Activated T-cell treated with anti-CD3 and anti-CD28 coated beads, Interleukin-2, amount 50 U/mL, for 72 hours (primary cell): ENCODE results near the gene TREML2. TPM values are rescaled to one million over a fixed set of nuclear protein-coding genes. Genes with fewer than 3 reads are reported as not detected.

Source experiments
- ATAC-seq, 2 donors: fragments of 150-1000 bp; cut with Tn5 transposase; replicated peaks in 1 of 2; 2 replicates each; pipeline ENCODE4 v1.10.0; 2021; ENCODE audit warnings: moderate library complexity in 2 of 2, mild to moderate bottlenecking in 1 of 2
- DNase-seq, 2 donors: peaks; one replicate each; pipeline ENCODE4 v3.0.0; 2021 to 2022; ENCODE audit warnings: mixed read lengths in 1 of 2
- H3K27ac Mint-ChIP-seq: one replicate; pipeline ENCODE4 v1.8.0; 2022; ENCODE audit warnings: mild to moderate bottlenecking, moderate library complexity, mixed read lengths
- H3K27me3 Mint-ChIP-seq: one replicate; pipeline ENCODE4 v1.8.0; 2022; ENCODE audit warnings: low read depth, mixed read lengths
- H3K36me3 Mint-ChIP-seq, 2 donors: one replicate each; pipeline ENCODE4 v1.8.0; 2022; ENCODE audit warnings: mixed read lengths in 2 of 2, mild to moderate bottlenecking in 1 of 2; ENCODE audit not compliant: insufficient read depth in 2 of 2
- H3K4me1 Mint-ChIP-seq: one replicate; pipeline ENCODE4 v1.8.0; 2022; ENCODE audit warnings: low read depth, mixed read lengths
- H3K4me3 Mint-ChIP-seq, 2 donors: one replicate each; pipeline ENCODE4 v1.8.0; 2022; ENCODE audit warnings: mild to moderate bottlenecking in 2 of 2, mixed read lengths in 2 of 2, moderate library complexity in 2 of 2
- H3K9me3 Mint-ChIP-seq, 2 donors: one replicate each; pipeline ENCODE4 v1.8.0; 2022; ENCODE audit warnings: mixed read lengths in 2 of 2
- total RNA-seq, 2 donors: library from RNA; stranded (reverse); gene quantifications; one replicate each; pipeline ENCODE4 v1.2.3, GENCODE V29; 2022

Gene TREML2
- total RNA-seq, 2 donors from 2014 or later: 8.8 to 15.0 TPM

- no peaks in the 10 kb centered on the region for H3K9me3 Mint-ChIP-seq
- H3K27me3 Mint-ChIP-seq: no peaks in the 10 kb centered on the region
- no peaks in the 10 kb centered on the region for H3K36me3 Mint-ChIP-seq
- H3K27ac Mint-ChIP-seq: no peak overlapping the region
- peak; percentile 54 to 60 for DNase-seq
- peak overlapping the region in 1 of 2 donors; percentile 46 for H3K4me3 Mint-ChIP-seq
- ATAC-seq: peak; percentile 94 to 96
- peaks cover 22% of the 10 kb centered on the region for H3K4me1 Mint-ChIP-seq
Measured at GRCh38 chr6:41182069-41183034, 18.6 kb downstream of the TREML2 start.

DNA sequence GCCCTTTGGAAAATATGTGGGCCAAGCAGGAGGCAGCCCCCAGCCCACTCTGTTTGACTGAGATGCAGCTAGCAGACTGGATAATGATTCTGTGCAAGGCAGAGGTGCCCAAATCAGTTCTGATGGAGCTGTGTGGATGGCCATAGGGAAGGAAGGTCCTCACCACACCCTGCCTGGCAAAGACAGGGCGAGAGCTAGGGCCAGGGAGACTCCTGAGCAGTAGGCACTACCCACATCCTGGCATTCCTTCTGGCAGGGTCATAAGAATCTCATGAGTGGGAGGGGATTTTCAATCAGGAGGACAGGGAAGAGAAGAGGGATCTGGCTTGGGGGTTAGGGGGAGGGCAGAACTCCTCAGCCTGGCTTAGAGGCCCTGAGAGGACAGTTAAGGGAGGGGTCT is 19.4 kb downstream of the TREML2 start:
- ATAC-seq: no peak
- no peak overlapping the region for H3K27ac Mint-ChIP-seq
- no peak overlapping the region for H3K4me3 Mint-ChIP-seq

DNA sequence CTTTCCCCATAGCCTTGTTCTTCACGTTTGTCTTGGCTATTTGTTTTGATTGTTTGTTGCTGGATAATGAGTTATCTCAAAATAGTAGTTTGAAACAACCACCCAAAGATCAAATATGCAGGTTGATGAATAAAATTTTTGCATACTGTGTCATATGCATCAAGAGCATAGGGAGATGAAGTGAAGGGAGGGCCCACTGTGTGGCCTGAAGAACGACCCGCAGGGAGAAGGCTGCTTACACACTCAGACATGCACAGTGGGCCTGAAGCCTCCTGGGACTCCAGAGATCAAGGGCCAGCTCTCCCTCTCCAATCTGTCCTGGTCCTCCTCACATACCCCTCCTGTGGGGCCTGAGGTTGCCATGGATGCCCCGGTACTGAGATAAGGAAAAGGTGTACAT is 21.8 kb downstream of the TREML2 start:
- H3K9me3 Mint-ChIP-seq: no peaks in the 10 kb centered on the region
- H3K4me3 Mint-ChIP-seq: no peak overlapping the region
- H3K4me1 Mint-ChIP-seq: peaks cover 17% of the 10 kb centered on the region
- H3K36me3 Mint-ChIP-seq: no peaks in the 10 kb centered on the region
- H3K27me3 Mint-ChIP-seq: no peaks in the 10 kb centered on the region
- no peak for DNase-seq
- H3K27ac Mint-ChIP-seq: no peak overlapping the region
- no peak for ATAC-seq

More for the DNA sequence above, 19.4 kb downstream of the TREML2 start:
- H3K27me3 Mint-ChIP-seq: no peaks in the 10 kb centered on the region
- no peaks in the 10 kb centered on the region for H3K36me3 Mint-ChIP-seq
- DNase-seq: no peak
- H3K9me3 Mint-ChIP-seq: no peaks in the 10 kb centered on the region
- peaks cover 22% of the 10 kb centered on the region for H3K4me1 Mint-ChIP-seq

DNA sequence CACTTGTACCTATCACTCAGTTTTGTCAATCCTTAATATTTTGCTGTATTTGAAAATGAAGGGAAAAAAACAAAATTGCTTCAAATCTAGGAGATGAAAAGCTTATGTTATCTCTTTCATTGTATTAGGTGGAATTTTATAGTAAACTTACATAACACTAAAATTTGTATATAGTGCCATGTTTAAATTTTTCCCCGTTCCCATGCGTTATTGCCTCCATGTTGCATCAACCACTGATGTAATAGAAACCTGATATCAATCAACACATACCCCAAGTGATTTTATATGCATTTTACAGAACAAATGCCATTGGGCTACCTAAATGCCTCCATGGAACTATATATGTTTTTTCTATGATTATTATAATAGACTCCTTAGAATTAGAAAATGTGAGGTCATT is 23.3 kb downstream of the TREML2 start:
- DNase-seq (no peak), ATAC-seq (no peak)
- no peak overlapping the region for H3K4me3 Mint-ChIP-seq
- H3K4me1 Mint-ChIP-seq: peaks cover 13% of the 10 kb centered on the region
- no peaks in the 10 kb centered on the region for H3K36me3 Mint-ChIP-seq
- no peak overlapping the region for H3K27ac Mint-ChIP-seq
- no peaks in the 10 kb centered on the region for H3K9me3 Mint-ChIP-seq
- H3K27me3 Mint-ChIP-seq: no peaks in the 10 kb centered on the region

GRCh38 chr6:41177287-41177686 is 23.7 kb downstream of the TREML2 start:
- Mint-ChIP-seq H3K27me3 (no peaks in the 10 kb centered on the region), H3K9me3 (no peaks in the 10 kb centered on the region), H3K36me3 (no peaks in the 10 kb centered on the region), H3K27ac (no peak overlapping the region), H3K4me3 (no peak overlapping the region), H3K4me1 (peaks cover 9% of the 10 kb centered on the region)
- ATAC-seq: no peak
- no peak for DNase-seq

DNA sequence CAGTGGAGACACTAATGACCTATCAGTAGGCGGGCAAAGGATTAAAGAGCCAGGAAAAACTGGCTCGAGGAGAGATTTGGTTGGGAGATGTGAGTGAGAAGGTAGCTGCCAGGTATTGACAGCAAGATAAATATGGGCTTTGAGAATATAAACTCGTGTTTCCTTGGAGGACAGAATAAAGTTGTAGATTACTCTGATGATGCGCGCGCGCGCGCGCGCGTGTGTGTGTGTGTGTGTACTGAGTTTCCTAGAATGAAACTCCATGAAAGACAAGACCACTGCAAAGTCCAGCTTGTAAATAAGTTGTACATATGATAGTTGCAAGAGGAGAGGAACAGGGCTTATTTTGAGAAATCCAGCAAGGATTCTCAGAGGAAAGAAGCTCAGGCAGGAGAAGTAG is 24.8 kb downstream of the TREML2 start:
- no peaks in the 10 kb centered on the region for H3K9me3 Mint-ChIP-seq
- H3K27ac Mint-ChIP-seq: no peak overlapping the region
- DNase-seq: no peak
- no peak overlapping the region for H3K4me3 Mint-ChIP-seq
- no peaks in the 10 kb centered on the region for H3K27me3 Mint-ChIP-seq
- H3K36me3 Mint-ChIP-seq: no peaks in the 10 kb centered on the region
- no peaks in the 10 kb centered on the region for H3K4me1 Mint-ChIP-seq
- no peak for ATAC-seq

- DNase-seq (no peak), ATAC-seq (no peak)
- Mint-ChIP-seq H3K27me3 (no peaks in the 10 kb centered on the region), H3K4me3 (no peak overlapping the region), H3K27ac (no peak overlapping the region), H3K4me1 (no peaks in the 10 kb centered on the region), H3K36me3 (no peaks in the 10 kb centered on the region), H3K9me3 (no peaks in the 10 kb centered on the region)
Measured at GRCh38 chr6:41175084-41175483, 25.9 kb downstream of the TREML2 start.

- H3K4me1 Mint-ChIP-seq: no peaks in the 10 kb centered on the region
- DNase-seq (no peak), ATAC-seq (no peak)
- H3K27me3 Mint-ChIP-seq: no peaks in the 10 kb centered on the region
- no peaks in the 10 kb centered on the region for H3K36me3 Mint-ChIP-seq
- H3K4me3 Mint-ChIP-seq: no peak overlapping the region
- no peaks in the 10 kb centered on the region for H3K9me3 Mint-ChIP-seq
- H3K27ac Mint-ChIP-seq: no peak overlapping the region
Measured at GRCh38 chr6:41174610-41175009, 26.3 kb downstream of the TREML2 start.

GRCh38 chr6:41171908-41172307 is 29.0 kb downstream of the TREML2 start:
- no peak overlapping the region for H3K4me3 Mint-ChIP-seq
- H3K36me3 Mint-ChIP-seq: no peaks in the 10 kb centered on the region
- no peaks in the 10 kb centered on the region for H3K9me3 Mint-ChIP-seq
- peaks cover 4% of the 10 kb centered on the region for H3K27me3 Mint-ChIP-seq
- ATAC-seq (no peak), DNase-seq (no peak)
- H3K4me1 Mint-ChIP-seq: no peaks in the 10 kb centered on the region
- H3K27ac Mint-ChIP-seq: no peak overlapping the region

- H3K36me3 Mint-ChIP-seq: no peaks in the 10 kb centered on the region
- no peak overlapping the region for H3K27ac Mint-ChIP-seq
- H3K27me3 Mint-ChIP-seq: peaks cover 8% of the 10 kb centered on the region
- H3K9me3 Mint-ChIP-seq: no peaks in the 10 kb centered on the region
- H3K4me1 Mint-ChIP-seq: no peaks in the 10 kb centered on the region
- DNase-seq (no peak), ATAC-seq (no peak)
- H3K4me3 Mint-ChIP-seq: no peak overlapping the region
Measured at GRCh38 chr6:41170547-41171160, 30.3 kb downstream of the TREML2 start.

DNA sequence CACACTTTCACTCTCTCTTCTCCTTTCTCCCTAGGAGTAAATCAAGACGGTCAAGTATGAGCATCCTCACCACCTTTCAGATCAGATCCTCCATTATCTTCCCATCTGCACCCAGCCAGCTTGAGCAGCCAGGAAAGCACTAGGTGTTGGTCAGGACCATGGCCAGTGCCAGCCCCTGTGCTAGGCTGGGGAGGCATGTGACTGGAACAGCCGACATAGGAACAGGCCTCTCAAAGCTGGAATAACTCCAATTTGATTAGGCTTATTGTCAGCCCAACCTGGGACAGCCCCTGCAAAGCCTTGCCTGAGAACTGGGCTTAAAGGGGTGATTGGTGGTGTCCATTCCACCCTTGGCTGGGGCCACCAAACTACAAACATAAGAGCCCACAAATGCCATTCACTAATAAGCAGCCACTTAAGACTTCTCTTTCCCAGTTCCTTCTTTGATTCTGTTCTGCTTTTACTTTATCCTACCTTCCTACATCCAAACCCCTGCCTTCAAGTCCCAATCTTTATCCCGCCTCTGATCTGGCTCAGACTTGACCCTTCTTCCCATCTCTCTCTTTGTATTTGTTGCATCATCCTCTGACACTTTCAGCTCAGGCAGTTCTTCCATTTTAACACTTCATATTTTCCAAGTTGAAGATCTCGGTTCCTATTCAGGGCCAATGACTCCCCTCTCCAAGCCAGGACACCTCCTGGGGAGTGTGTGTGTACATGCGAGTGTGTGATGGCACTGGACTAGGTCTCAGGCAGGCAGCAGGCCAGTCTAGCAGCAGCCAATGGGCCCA is 33.6 kb downstream of the TREML2 start:
- no peak overlapping the region for H3K4me3 Mint-ChIP-seq
- ATAC-seq: no peak
- H3K27me3 Mint-ChIP-seq: peaks cover 8% of the 10 kb centered on the region
- H3K27ac Mint-ChIP-seq: no peak overlapping the region
- no peak for DNase-seq
- H3K36me3 Mint-ChIP-seq: no peaks in the 10 kb centered on the region
- no peaks in the 10 kb centered on the region for H3K9me3 Mint-ChIP-seq
- no peaks in the 10 kb centered on the region for H3K4me1 Mint-ChIP-seq

DNA sequence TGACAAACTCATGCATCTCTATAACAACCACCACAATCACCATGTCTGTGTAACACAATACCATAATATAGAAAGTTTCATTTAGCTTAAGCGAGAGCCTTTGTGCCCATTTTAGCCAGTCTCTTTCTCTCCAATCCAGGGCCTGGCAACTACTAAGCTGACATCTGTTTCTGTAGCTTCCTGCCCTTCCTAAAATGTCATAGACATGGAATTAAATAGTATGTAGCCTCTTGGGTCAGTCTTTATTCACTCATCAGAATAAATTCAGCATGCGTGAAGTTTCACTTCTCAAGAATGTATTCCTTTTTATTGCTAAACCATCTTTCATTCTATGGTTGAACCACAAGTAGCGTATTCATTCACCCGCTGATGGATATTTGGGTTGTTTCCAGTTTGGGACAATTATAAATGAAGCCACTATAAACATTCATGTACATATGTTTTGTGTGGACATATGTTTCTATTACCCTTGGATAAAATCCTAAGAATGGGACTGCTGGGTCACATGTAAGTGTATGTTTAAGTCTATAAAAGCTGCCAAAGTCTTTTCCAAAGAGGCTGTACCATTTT is 36.3 kb downstream of the TREML2 start:
- no peak overlapping the region for H3K4me3 Mint-ChIP-seq
- no peak for DNase-seq
- no peak for ATAC-seq
- H3K27me3 Mint-ChIP-seq: peaks cover 14% of the 10 kb centered on the region
- H3K9me3 Mint-ChIP-seq: no peaks in the 10 kb centered on the region
- H3K36me3 Mint-ChIP-seq: no peaks in the 10 kb centered on the region
- no peaks in the 10 kb centered on the region for H3K4me1 Mint-ChIP-seq
- no peak overlapping the region for H3K27ac Mint-ChIP-seq

- H3K36me3 Mint-ChIP-seq: no peaks in the 10 kb centered on the region
- DNase-seq (no peak), ATAC-seq (no peak)
- no peaks in the 10 kb centered on the region for H3K4me1 Mint-ChIP-seq
- H3K9me3 Mint-ChIP-seq: no peaks in the 10 kb centered on the region
- no peak overlapping the region for H3K4me3 Mint-ChIP-seq
- H3K27ac Mint-ChIP-seq: no peak overlapping the region
- peaks cover 14% of the 10 kb centered on the region for H3K27me3 Mint-ChIP-seq
Measured at GRCh38 chr6:41163419-41163717, 37.6 kb downstream of the TREML2 start.
